ENCODE results near the gene SPEM1. TPM values are rescaled to one million over a fixed set of nuclear protein-coding genes. Genes with fewer than 3 reads are reported as not detected.

The SPEM1 gene
- total RNA-seq, 1 donor, result not detected

DNA sequence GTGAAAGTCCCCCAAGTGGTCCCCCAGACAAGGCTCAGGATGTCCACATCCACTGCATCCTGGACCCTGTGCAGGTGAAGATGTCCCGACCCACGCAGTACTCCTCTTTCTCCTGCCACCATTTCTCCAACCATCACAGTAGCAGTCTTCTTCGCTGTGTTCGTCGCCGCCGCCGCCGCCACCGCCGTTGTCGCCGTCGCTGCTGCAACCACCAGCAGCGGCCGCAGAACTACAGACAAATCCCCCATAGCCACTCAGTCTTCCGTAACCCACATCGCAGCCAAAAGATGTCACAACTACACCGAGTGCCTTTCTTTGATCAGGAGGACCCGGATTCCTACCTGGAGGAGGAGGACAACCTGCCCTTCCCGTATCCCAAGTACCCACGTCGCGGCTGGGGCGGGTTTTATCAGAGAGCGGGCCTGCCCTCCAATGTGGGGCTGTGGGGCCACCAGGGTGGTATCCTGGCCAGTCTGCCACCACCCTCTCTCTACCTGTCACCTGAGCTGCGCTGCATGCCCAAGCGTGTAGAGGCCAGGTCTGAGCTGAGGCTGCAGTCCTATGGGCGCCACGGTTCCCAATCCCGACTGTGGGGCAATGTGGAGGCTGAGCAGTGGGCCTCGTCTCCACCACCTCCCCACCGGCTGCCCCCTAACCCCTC lies 6.2 kb downstream of the SPEM1 start:
- DNase-seq (ENCODE audit: low read depth), result no peak
- no peak overlapping the region for H3K4me3 ChIP-seq (ENCODE audit: low read depth, low read length)
- TF ChIP-seq CTCF (IDR thresholded peaks at IDR 0.05; ENCODE audit: insufficient read depth, low read length), result no peak

DNA sequence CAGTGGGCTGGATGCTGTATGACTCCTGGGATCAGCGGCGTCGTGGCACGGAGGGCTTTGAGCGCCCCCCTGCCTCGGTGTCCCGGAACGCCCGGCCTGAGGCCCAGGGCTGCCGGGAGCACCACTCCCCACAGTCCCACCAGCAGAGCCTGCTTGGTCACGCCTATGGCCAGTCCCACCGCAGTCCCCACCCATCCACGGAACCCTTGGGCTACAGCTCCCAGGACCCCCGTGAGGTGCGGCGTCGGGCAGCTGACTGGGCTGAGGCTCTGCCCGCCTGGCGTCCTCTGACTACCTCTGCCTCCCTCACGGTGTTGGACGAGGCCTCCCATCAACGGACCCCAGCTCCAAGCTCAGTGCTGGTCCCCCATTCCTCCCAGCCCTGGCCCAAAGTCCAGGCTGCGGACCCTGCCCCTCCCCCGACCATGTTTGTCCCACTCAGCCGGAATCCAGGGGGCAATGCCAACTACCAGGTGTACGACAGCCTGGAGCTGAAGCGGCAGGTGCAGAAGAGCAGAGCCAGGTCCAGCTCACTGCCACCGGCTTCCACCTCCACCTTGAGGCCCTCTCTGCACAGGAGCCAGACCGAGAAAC lies 6.9 kb downstream of the SPEM1 start:
- no peak overlapping the region for H3K4me3 ChIP-seq (ENCODE audit: low read depth, low read length)
- TF ChIP-seq CTCF (IDR thresholded peaks at IDR 0.05; ENCODE audit: insufficient read depth, low read length), result no peak
- no peak for DNase-seq (ENCODE audit: low read depth)

DNA sequence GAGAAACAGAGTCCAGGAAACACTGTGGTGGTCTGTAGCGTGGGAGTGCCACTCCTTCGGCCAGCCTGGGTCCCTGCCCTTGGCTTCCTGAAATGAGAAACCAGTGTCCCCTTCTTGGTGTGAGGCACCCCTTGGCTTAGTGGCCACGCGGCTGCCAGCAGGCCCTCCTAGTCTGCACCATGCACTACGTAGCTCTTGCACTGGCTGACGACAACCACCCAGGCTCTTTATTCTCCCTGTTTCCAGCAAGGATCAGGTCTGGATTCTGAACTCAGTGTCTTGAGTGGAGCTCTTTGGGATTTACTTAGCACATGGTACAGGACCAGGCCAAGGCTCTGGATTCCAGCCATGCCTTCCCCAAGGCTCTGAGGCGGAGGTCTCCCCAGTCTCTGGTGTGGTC lies 7.4 kb downstream of the SPEM1 start:
- no peak overlapping the region for H3K4me3 ChIP-seq (ENCODE audit: low read depth, low read length)
- DNase-seq (ENCODE audit: low read depth), result no peak
- TF ChIP-seq CTCF (IDR thresholded peaks at IDR 0.05; ENCODE audit: insufficient read depth, low read length), result no peak

- TF ChIP-seq CTCF (IDR thresholded peaks at IDR 0.05; ENCODE audit: insufficient read depth, low read length), result no peak
- no peak within 1 kb of the TSS for H3K4me3 ChIP-seq (ENCODE audit: low read depth, low read length)
- DNase-seq (ENCODE audit: low read depth), result no peak
Observed at GRCh38 chr17:7428557-7428956, 8.4 kb downstream of the SPEM1 start, which contains the start of gene SPEM3. Gene SPEM3, plus strand, starts transcription at chr17:7428857. Its CDS starts 46 bp downstream, at chr17:7428903.

DNA sequence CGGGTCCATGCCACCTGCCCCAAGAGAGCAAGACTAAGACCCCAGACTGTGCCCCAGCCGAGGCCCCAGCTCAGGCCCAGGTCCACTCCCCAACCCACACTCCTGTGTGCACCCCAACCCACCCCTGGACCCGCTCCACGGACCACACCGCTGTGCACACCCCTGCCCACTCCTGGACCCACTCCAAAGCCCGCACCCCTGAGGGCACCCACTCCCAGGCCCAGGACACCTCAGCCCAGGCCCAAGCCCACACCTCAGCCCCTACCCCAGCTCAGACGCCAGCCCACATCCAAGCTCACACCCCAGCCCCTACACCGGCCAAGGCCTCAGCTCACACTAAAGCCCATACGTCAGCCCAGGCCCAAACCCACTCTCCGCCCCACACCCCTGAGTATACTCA lies 9.6 kb downstream of the SPEM1 start:
- DNase-seq (ENCODE audit: low read depth), result no peak
- no peak for TF ChIP-seq CTCF (IDR thresholded peaks at IDR 0.05; ENCODE audit: insufficient read depth, low read length)
- no peak overlapping the region for H3K4me3 ChIP-seq (ENCODE audit: low read depth, low read length)

DNA sequence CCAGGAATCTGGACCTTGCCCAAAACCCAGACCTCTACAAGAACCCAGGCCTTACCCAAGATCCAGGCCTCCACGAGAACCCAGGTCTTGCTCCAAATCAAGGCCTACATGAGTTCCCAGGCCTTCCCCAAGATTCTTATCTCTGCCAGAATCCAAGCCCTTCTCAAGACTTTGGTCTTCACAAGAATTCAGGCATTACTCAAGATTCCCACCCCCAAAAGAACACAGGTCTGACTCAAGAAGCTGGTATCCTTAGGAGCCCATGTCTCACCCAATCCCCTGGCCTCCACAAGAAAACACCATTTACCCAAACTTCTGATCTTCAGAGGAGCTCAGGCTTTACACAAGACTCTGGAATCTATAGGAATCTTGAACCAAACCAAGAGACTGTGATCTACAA lies 11.1 kb downstream of the SPEM1 start:
- no peak overlapping the region for H3K4me3 ChIP-seq (ENCODE audit: low read depth, low read length)
- no peak for DNase-seq (ENCODE audit: low read depth)
- TF ChIP-seq CTCF (IDR thresholded peaks at IDR 0.05; ENCODE audit: insufficient read depth, low read length), result no peak
